Neural progenitor cell (in vitro differentiated cells): ENCODE measurements around the gene SARDH. TPM values are rescaled to one million over a fixed set of nuclear protein-coding genes. Genes with fewer than 3 reads are reported as not detected.
A peak's percentile ranks its signal among the peaks of the same experiment; 100 is the strongest.

Experiments used
- DNase-seq: peaks from one replicate; pipeline ENCODE4 v3.0.0-alpha.2; 2016; ENCODE audit warnings: low spot score
- H2AFZ ChIP-seq: fragments of 200-600 bp; sonication (generic); replicated peaks from 2 replicates; pipeline ENCODE4 v1.6.1; 2016; ENCODE audit warnings: antibody characterized with exemption
- H3F3A ChIP-seq: fragments of 200-600 bp; sonication (generic); 2 replicates; pipeline ENCODE4 v1.6.1; 2016; ENCODE audit warnings: antibody characterized with exemption, low read depth
- H3K27ac ChIP-seq: fragments of 200-600 bp; sonication (generic); 2 replicates; pipeline ENCODE4 v1.5.1; 2016; ENCODE audit warnings: mild to moderate bottlenecking
- H3K27me3 ChIP-seq: fragments of 200-600 bp; sonication (generic); 2 replicates; pipeline ENCODE4 v1.6.1; 2016; ENCODE audit warnings: mild to moderate bottlenecking, moderate library complexity
- H3K36me3 ChIP-seq: fragments of 200-600 bp; sonication (generic); 2 replicates; pipeline ENCODE4 v1.5.1; 2016
- H3K4me1 ChIP-seq: fragments of 200-600 bp; sonication (generic); 2 replicates; pipeline ENCODE4 v1.6.1; 2016; ENCODE audit warnings: mixed run types
- H3K4me2 ChIP-seq: fragments of 200-600 bp; sonication (generic); 2 replicates; pipeline ENCODE4 v1.6.1; 2016
- H3K4me3 ChIP-seq: fragments of 200-600 bp; sonication (generic); 2 replicates; pipeline ENCODE4 v1.5.1; 2016
- H3K79me2 ChIP-seq: fragments of 200-600 bp; sonication (generic); 2 replicates; pipeline ENCODE4 v1.6.1; 2016; ENCODE audit warnings: low read depth
- H3K9ac ChIP-seq: fragments of 200-600 bp; sonication (generic); 2 replicates; pipeline ENCODE4 v1.6.1; 2016
- H3K9me3 ChIP-seq: fragments of 200-600 bp; sonication (generic); 2 replicates; pipeline ENCODE4 v1.5.1; 2016; ENCODE audit warnings: low read depth
- H4K20me1 ChIP-seq: fragments of 200-600 bp; sonication (generic); 2 replicates; pipeline ENCODE4 v1.6.1; 2016; ENCODE audit warnings: low read depth
- H3K27ac Mint-ChIP-seq: 3 replicates; pipeline ENCODE4 v1.8.0; 2021; ENCODE audit warnings: mixed read lengths
- H3K27me3 Mint-ChIP-seq: 2 replicates; pipeline ENCODE4 v1.8.0; 2022; ENCODE audit warnings: low read depth, mild to moderate bottlenecking, inconsistent platforms, moderate library complexity, mixed read lengths; ENCODE audit not compliant: insufficient read depth
- H3K36me3 Mint-ChIP-seq: 3 replicates; pipeline ENCODE4 v1.8.0; 2021; ENCODE audit warnings: mixed read lengths
- H3K4me1 Mint-ChIP-seq: 3 replicates; pipeline ENCODE4 v1.8.0; 2021; ENCODE audit warnings: mixed read lengths
- H3K4me3 Mint-ChIP-seq: 3 replicates; pipeline ENCODE4 v1.8.0; 2021; ENCODE audit warnings: mild to moderate bottlenecking, moderate library complexity, mixed read lengths
- H3K9me3 Mint-ChIP-seq: 3 replicates; pipeline ENCODE4 v1.8.0; 2020; ENCODE audit warnings: mixed read lengths
- CTCF ChIP-seq: fragments of 200-600 bp; sonication (generic); IDR thresholded peaks from 2 replicates; pipeline ENCODE4 v1.5.1; 2017; ENCODE audit warnings: antibody characterized with exemption, mild to moderate bottlenecking
- EZH2 ChIP-seq: fragments of 200-600 bp; sonication (generic); IDR thresholded peaks from 2 replicates; pipeline ENCODE4 v1.6.1; 2017; ENCODE audit warnings: antibody characterized with exemption, mild to moderate bottlenecking, moderate library complexity
- EZH2phosphoT487 ChIP-seq: fragments of 200-600 bp; sonication (generic); IDR thresholded peaks from 2 replicates; pipeline ENCODE4 v1.6.1; 2017; ENCODE audit warnings: antibody characterized with exemption
- total RNA-seq: library from RNA; depleted of rRNA; stranded (reverse); fragments of >200 nt; gene quantifications from 2 replicates; pipeline ENCODE4 v1.2.3, GENCODE V29; 2015; ENCODE audit warnings: low replicate concordance

Gene SARDH
- total RNA-seq, 1 donor from 2014 or later, result 3.9 TPM

- H3K27me3 ChIP-seq, result no peaks in the 10 kb centered on the region
- H3K27ac Mint-ChIP-seq, result no peak overlapping the region
- no peak overlapping the region for H3K4me3 ChIP-seq
- no peaks in the 10 kb centered on the region for H3K79me2 ChIP-seq
- H3F3A ChIP-seq, result no peaks in the 10 kb centered on the region
- no peak overlapping the region for H3K4me2 ChIP-seq
- H3K4me1 Mint-ChIP-seq, result peaks cover 13% of the 10 kb centered on the region
- H3K27ac ChIP-seq, result no peak overlapping the region
- H3K27me3 Mint-ChIP-seq, result peaks cover 2% of the 10 kb centered on the region
- no peak overlapping the region for H2AFZ ChIP-seq
- H3K36me3 ChIP-seq, result no peaks in the 10 kb centered on the region
- no peaks in the 10 kb centered on the region for H4K20me1 ChIP-seq
- H3K36me3 Mint-ChIP-seq, result peaks cover 13% of the 10 kb centered on the region
- DNase-seq, result no peak
- TF ChIP-seq EZH2phosphoT487, result no peak
- no peaks in the 10 kb centered on the region for H3K4me1 ChIP-seq
- no peak overlapping the region for H3K4me3 Mint-ChIP-seq
- H3K9me3 ChIP-seq, result no peaks in the 10 kb centered on the region
- peaks cover 15% of the 10 kb centered on the region for H3K9me3 Mint-ChIP-seq
- no peak overlapping the region for H3K9ac ChIP-seq
Observed at GRCh38 chr9:133758228-133758627, 20.1 kb upstream of the SARDH start.

- Mint-ChIP-seq H3K27ac (no peak overlapping the region), H3K27me3 (peaks cover 2% of the 10 kb centered on the region), H3K9me3 (peaks cover 18% of the 10 kb centered on the region), H3K4me1 (peaks cover 17% of the 10 kb centered on the region), H3K4me3 (no peak overlapping the region), H3K36me3 (peaks cover 11% of the 10 kb centered on the region)
- no peaks in the 10 kb centered on the region for H4K20me1 ChIP-seq
- no peak overlapping the region for H3K9ac ChIP-seq
- no peaks in the 10 kb centered on the region for H3K4me1 ChIP-seq
- H3K4me2 ChIP-seq, result no peak overlapping the region
- H3K79me2 ChIP-seq, result no peaks in the 10 kb centered on the region
- H3K27me3 ChIP-seq, result no peaks in the 10 kb centered on the region
- DNase-seq, result no peak
- no peak overlapping the region for H3K4me3 ChIP-seq
- no peaks in the 10 kb centered on the region for H3F3A ChIP-seq
- no peak overlapping the region for H2AFZ ChIP-seq
- no peaks in the 10 kb centered on the region for H3K9me3 ChIP-seq
- no peak for TF ChIP-seq EZH2
- no peak for TF ChIP-seq EZH2phosphoT487
- TF ChIP-seq CTCF, result no peak
- H3K27ac ChIP-seq, result no peak overlapping the region
- H3K36me3 ChIP-seq, result no peaks in the 10 kb centered on the region
Observed at GRCh38 chr9:133754688-133755227, 16.6 kb upstream of the SARDH start.

GRCh38 chr9:133754187-133754586, 16.0 kb upstream of the SARDH start:
- H3K27ac ChIP-seq, result no peak overlapping the region
- H3K36me3 ChIP-seq, result no peaks in the 10 kb centered on the region
- no peaks in the 10 kb centered on the region for H3K9me3 ChIP-seq
- H3K4me3 ChIP-seq, result no peak overlapping the region
- H3K4me2 ChIP-seq, result no peak overlapping the region
- DNase-seq, result no peak
- no peak overlapping the region for H3K9ac ChIP-seq
- H3K4me1 ChIP-seq, result no peaks in the 10 kb centered on the region
- H3K79me2 ChIP-seq, result no peaks in the 10 kb centered on the region
- H3K27me3 ChIP-seq, result no peaks in the 10 kb centered on the region
- no peaks in the 10 kb centered on the region for H3F3A ChIP-seq
- Mint-ChIP-seq H3K4me1 (peaks cover 15% of the 10 kb centered on the region), H3K9me3 (peaks cover 18% of the 10 kb centered on the region), H3K4me3 (no peak overlapping the region), H3K36me3 (peaks cover 10% of the 10 kb centered on the region), H3K27ac (peak overlapping the region; percentile 54), H3K27me3 (peaks cover 2% of the 10 kb centered on the region)
- no peak for TF ChIP-seq EZH2phosphoT487
- TF ChIP-seq EZH2, result no peak
- TF ChIP-seq CTCF, result no peak
- no peak overlapping the region for H2AFZ ChIP-seq
- no peaks in the 10 kb centered on the region for H4K20me1 ChIP-seq

GRCh38 chr9:133752739-133753446, 14.7 kb upstream of the SARDH start:
- no peaks in the 10 kb centered on the region for H3F3A ChIP-seq
- Mint-ChIP-seq H3K36me3 (peaks cover 9% of the 10 kb centered on the region), H3K4me1 (peaks cover 7% of the 10 kb centered on the region), H3K4me3 (no peak overlapping the region), H3K27ac (no peak overlapping the region), H3K27me3 (peaks cover 2% of the 10 kb centered on the region), H3K9me3 (peaks cover 18% of the 10 kb centered on the region)
- no peaks in the 10 kb centered on the region for H3K27me3 ChIP-seq
- no peaks in the 10 kb centered on the region for H3K79me2 ChIP-seq
- no peaks in the 10 kb centered on the region for H3K36me3 ChIP-seq
- H3K4me1 ChIP-seq, result no peaks in the 10 kb centered on the region
- H3K9me3 ChIP-seq, result no peaks in the 10 kb centered on the region
- no peak overlapping the region for H2AFZ ChIP-seq
- H3K4me2 ChIP-seq, result no peak overlapping the region
- H4K20me1 ChIP-seq, result no peaks in the 10 kb centered on the region
- no peak overlapping the region for H3K4me3 ChIP-seq
- no peak for DNase-seq
- no peak overlapping the region for H3K27ac ChIP-seq
- no peak for TF ChIP-seq EZH2
- TF ChIP-seq CTCF, result no peak
- TF ChIP-seq EZH2phosphoT487, result no peak
- no peak overlapping the region for H3K9ac ChIP-seq
